Muscle of leg (tissue), 11 donors: Measurements from ENCODE around the gene PRR20A. TPM values are rescaled to one million over a fixed set of nuclear protein-coding genes. Genes with fewer than 3 reads are reported as not detected.
"Not testable (repeated sequence)": the region's sequence is repeated elsewhere in the genome, so short reads cannot be mapped to it uniquely, and the experiment has no call there.

Experiments
- DNase-seq: peaks from one replicate; pipeline ENCODE4 v3.0.0; 2013
- H3K27ac ChIP-seq: one replicate; pipeline ENCODE4 v1.5.1; 2013; ENCODE audit warnings: mild to moderate bottlenecking, low read length, control low read depth
- H3K27me3 ChIP-seq: one replicate; pipeline ENCODE4 v1.6.1; 2013; ENCODE audit warnings: low read length; ENCODE audit not compliant: control insufficient read depth, insufficient read depth
- H3K36me3 ChIP-seq: one replicate; pipeline ENCODE4 v1.6.1; 2013; ENCODE audit warnings: low read length; ENCODE audit not compliant: control insufficient read depth, insufficient read depth
- H3K4me1 ChIP-seq: one replicate; pipeline ENCODE4 v1.6.1; 2013; ENCODE audit warnings: low read length; ENCODE audit not compliant: control insufficient read depth, insufficient read depth
- H3K4me3 ChIP-seq: one replicate; pipeline ENCODE4 v1.5.1; 2013; ENCODE audit warnings: low read length, control low read depth
- H3K9me3 ChIP-seq: replicated peaks from 2 replicates; pipeline ENCODE4 v1.6.1; 2013; ENCODE audit warnings: low read depth, low read length; ENCODE audit not compliant: control insufficient read depth
- WGBS: methylation state at CpG from one replicate; pipeline ENCODE4 v1.1.5; 2013; ENCODE audit warnings: missing lambda C conversion rate; ENCODE audit not compliant: insufficient coverage; 5-methylcytosine and 5-hydroxymethylcytosine counted together
- polyA plus RNA-seq, 8 donors: library from polyadenylated mRNA; unstranded; fragments of 120-200 nt; gene quantifications; one replicate each; pipeline versions ENCODE4 v1.2.1 to v1.2.3, GENCODE V29; 2013; ENCODE audit warnings: inconsistent platforms in 1 of 8, low replicate concordance in 1 of 8; ENCODE audit not compliant: insufficient read length in 8 of 8, insufficient read depth in 1 of 8
- total RNA-seq: library from RNA; stranded (reverse); fragments of 120-200 nt; gene quantifications from one replicate; pipeline ENCODE4 v1.2.4, GENCODE V29; 2013

Gene PRR20A
- total and polyA plus RNA-seq, 9 donors = not detected

- not testable (repeated sequence) for H3K9me3 ChIP-seq, H3K36me3 ChIP-seq, H3K27ac ChIP-seq, H3K4me3 ChIP-seq, H3K27me3 ChIP-seq, H3K4me1 ChIP-seq, DNase-seq
- WGBS = no CpG with 5 or more reads among the region's 22 CpGs
These were observed 13.0 kb downstream of the PRR20A start, which contains the start of gene PRR20C for GRCh38 chr13:57153761-57154160. TSS of gene PRR20C (plus strand) at chr13:57154061. CDS start at chr13:57154448, 387 bp downstream.

- no CpG with 5 or more reads among the region's 22 CpGs for WGBS
- H3K4me1 ChIP-seq, H3K9me3 ChIP-seq, H3K27me3 ChIP-seq, DNase-seq, H3K27ac ChIP-seq, H3K4me3 ChIP-seq, H3K36me3 ChIP-seq: not testable (repeated sequence)
These were observed 19.6 kb downstream of the PRR20A start, which contains the start of gene PRR20D for GRCh38 chr13:57160332-57160731. TSS of gene PRR20D (plus strand) at chr13:57160632. CDS start at chr13:57161019, 387 bp downstream.

DNA sequence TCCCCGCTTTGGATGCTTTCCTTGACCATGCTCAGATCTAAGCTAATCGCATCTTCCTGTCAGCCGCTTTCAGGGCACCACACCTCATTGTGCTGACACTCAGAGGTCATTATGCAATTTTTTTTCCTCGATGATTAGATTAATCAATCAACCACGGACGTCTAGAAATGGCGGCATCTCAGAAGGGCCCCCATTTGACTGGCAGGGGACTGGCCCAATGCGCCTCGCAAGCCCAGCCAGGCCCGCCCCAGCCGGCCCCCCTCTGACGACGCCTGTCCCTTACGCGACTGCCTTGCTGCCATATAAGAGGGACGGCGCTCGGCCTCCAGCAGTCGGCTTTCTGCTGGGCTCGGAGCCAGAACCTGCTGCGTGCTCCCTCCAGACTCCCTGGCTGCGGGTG is 26.2 kb downstream of the PRR20A start, which contains the start of gene PRR20E:
Gene PRR20E (plus strand): TSS at position 301 of the 400 bp plus-strand sequence. CDS start 387 bp downstream, outside the sequence.
- not testable (repeated sequence) for H3K4me1 ChIP-seq, H3K27ac ChIP-seq, DNase-seq, H3K27me3 ChIP-seq, H3K4me3 ChIP-seq, H3K36me3 ChIP-seq, H3K9me3 ChIP-seq
- WGBS = no CpG with 5 or more reads among the region's 22 CpGs

DNA sequence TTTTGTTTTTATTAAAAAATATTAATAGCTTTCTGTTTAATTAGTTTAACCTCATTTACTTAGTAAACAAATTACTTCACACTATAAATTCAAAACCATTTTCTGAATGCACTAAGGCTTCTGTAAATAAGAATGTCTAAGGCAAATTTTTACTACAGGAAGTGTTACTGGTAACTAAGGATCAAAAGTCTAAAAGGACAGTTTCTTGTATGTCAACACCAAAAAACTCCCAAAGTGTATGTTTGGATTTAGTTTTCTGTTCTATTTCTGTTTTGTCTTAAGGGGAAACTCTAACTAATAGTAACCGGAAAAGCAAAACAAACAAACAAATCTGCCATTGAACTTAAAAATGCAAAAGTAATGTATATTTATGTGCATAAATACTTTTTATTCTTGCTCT is 50.9 kb downstream of the PRR20A start:
- no peak for DNase-seq
- H3K9me3 ChIP-seq = no peaks in the 10 kb centered on the region
- H3K27me3 ChIP-seq = no peaks in the 10 kb centered on the region
- no peak overlapping the region for H3K27ac ChIP-seq
- H3K4me3 ChIP-seq = no peak overlapping the region
- WGBS = no CpG with 5 or more reads among the region's 1 CpG
- H3K36me3 ChIP-seq = no peaks in the 10 kb centered on the region
- no peaks in the 10 kb centered on the region for H3K4me1 ChIP-seq

Other genes with a start within 250 kb of the PRR20A start
- gene PRR20B, start 6.6 kb downstream of the PRR20A start, total RNA-seq = not detected
- not detected for gene PRR20B, start 6.6 kb downstream of the PRR20A start, polyA plus RNA-seq
- not detected for gene PRR20C, start 13.1 kb downstream of the PRR20A start, total RNA-seq
- gene PRR20C, start 13.1 kb downstream of the PRR20A start, polyA plus RNA-seq = not detected
- gene PRR20D, start 19.7 kb downstream of the PRR20A start, total RNA-seq = not detected
- gene PRR20D, start 19.7 kb downstream of the PRR20A start, polyA plus RNA-seq = not detected
- gene PRR20E, start 26.3 kb downstream of the PRR20A start, total RNA-seq = not detected
- gene PRR20E, start 26.3 kb downstream of the PRR20A start, polyA plus RNA-seq = not detected